SJCRH30 (cell line): ENCODE results near the gene PRKCB. TPM values are rescaled to one million over a fixed set of nuclear protein-coding genes. Genes with fewer than 3 reads are reported as not detected.
A peak's percentile ranks its signal among the peaks of the same experiment; 100 is the strongest.

Source experiments
- DNase-seq, 2 experiments: peaks; one replicate each; pipeline ENCODE4 v3.0.0-alpha.2; 2015 to 2020
- H3K27ac ChIP-seq: fragments of 250-450 bp; sonication (Bioruptor Pico); 2 replicates; pipeline ENCODE4 v1.5.1; 2020; ENCODE audit warnings: mild to moderate bottlenecking, moderate library complexity
- H3K27me3 ChIP-seq: fragments of 250-450 bp; sonication (Bioruptor Pico); 2 replicates; pipeline ENCODE4 v1.5.1; 2020; ENCODE audit warnings: mild to moderate bottlenecking, moderate library complexity
- H3K36me3 ChIP-seq: fragments of 250-450 bp; sonication (Bioruptor Pico); 2 replicates; pipeline ENCODE4 v1.5.1; 2020; ENCODE audit warnings: mild to moderate bottlenecking, moderate library complexity
- H3K4me1 ChIP-seq: fragments of 250-450 bp; sonication (Bioruptor Pico); 2 replicates; pipeline ENCODE4 v1.5.1; 2020; ENCODE audit warnings: mild to moderate bottlenecking, moderate library complexity
- H3K4me3 ChIP-seq: fragments of 250-450 bp; sonication (Bioruptor Pico); 2 replicates; pipeline ENCODE4 v1.5.1; 2020; ENCODE audit warnings: mild to moderate bottlenecking, moderate library complexity
- H3K9me3 ChIP-seq: fragments of 250-450 bp; sonication (Bioruptor Pico); replicated peaks from 2 replicates; pipeline ENCODE4 v1.5.1; 2020; ENCODE audit warnings: mild to moderate bottlenecking, moderate library complexity
- total RNA-seq: library from RNA; depleted of rRNA; stranded (reverse); fragments of >200 nt; shearing (Covaris generic); gene quantifications from 2 replicates; pipeline ENCODE4 v1.2.3, GENCODE V29; 2014

Gene PRKCB
- total RNA-seq, 1 experiment from 2014 or later = not detected

DNA sequence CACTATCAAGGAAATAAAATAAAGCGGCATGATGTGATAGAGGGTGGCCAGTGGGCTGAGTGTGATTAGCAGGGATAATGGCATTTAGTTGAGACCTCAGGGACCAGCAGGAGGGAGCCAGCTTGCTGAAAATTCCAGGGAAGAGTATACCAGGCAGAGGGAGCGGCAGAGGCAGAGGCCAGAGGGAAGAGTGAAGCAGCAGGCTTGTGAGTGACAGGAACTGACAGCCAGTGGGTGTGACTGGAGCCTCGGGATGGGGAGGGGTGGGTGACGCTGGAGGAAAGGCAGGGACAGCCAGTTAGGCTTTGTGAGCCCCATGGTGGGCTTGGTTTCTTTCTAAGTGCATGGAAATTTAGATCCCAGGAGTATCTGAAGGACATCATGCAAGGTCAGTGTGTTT is 210.7 kb downstream of the PRKCB start:
- no peak overlapping the region for H3K4me3 ChIP-seq
- no peak for DNase-seq
- no peaks in the 10 kb centered on the region for H3K27me3 ChIP-seq
- H3K36me3 ChIP-seq = no peaks in the 10 kb centered on the region
- H3K27ac ChIP-seq = no peak overlapping the region
- H3K9me3 ChIP-seq = no peaks in the 10 kb centered on the region
- no peaks in the 10 kb centered on the region for H3K4me1 ChIP-seq

DNA sequence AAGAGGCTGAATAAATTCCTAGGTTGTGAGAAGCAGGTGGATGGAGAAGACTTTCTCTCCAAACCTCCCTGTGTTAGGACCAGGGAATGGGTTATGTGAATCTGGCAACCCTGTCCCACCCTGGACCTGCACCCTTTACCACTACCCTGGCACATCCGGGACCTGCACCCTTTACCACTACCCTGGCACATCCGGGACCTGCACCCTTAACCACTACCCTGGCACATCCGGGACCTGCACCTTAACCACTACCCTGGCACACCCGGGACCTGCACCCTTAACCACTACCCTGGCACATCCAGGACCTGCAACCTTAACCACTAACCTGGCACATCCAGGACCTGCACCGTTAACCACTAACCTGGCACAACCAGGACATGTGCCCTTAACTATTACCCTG is 213.3 kb downstream of the PRKCB start:
- DNase-seq = no peak
- Histone ChIP-seq H3K27me3 (no peaks in the 10 kb centered on the region), H3K9me3 (no peaks in the 10 kb centered on the region), H3K27ac (no peak overlapping the region), H3K4me1 (no peaks in the 10 kb centered on the region), H3K36me3 (no peaks in the 10 kb centered on the region), H3K4me3 (no peak overlapping the region)

GRCh38 chr16:24051125-24051524 is 215.3 kb downstream of the PRKCB start:
- Histone ChIP-seq H3K9me3 (no peaks in the 10 kb centered on the region), H3K36me3 (no peaks in the 10 kb centered on the region), H3K4me3 (no peak overlapping the region), H3K27ac (no peak overlapping the region), H3K4me1 (no peaks in the 10 kb centered on the region), H3K27me3 (no peaks in the 10 kb centered on the region)
- DNase-seq = no peak

- Histone ChIP-seq H3K4me3 (no peak overlapping the region), H3K4me1 (no peaks in the 10 kb centered on the region), H3K27ac (no peak overlapping the region), H3K27me3 (no peaks in the 10 kb centered on the region), H3K9me3 (no peaks in the 10 kb centered on the region), H3K36me3 (no peaks in the 10 kb centered on the region)
- no peak for DNase-seq
Measured at GRCh38 chr16:24052329-24053098, 216.7 kb downstream of the PRKCB start.

- Histone ChIP-seq H3K27ac (no peak overlapping the region), H3K4me3 (no peak overlapping the region), H3K9me3 (no peaks in the 10 kb centered on the region), H3K27me3 (no peaks in the 10 kb centered on the region), H3K4me1 (no peaks in the 10 kb centered on the region), H3K36me3 (no peaks in the 10 kb centered on the region)
- DNase-seq = no peak
Measured at GRCh38 chr16:24053099-24053946, 217.5 kb downstream of the PRKCB start.

GRCh38 chr16:24054741-24055491 is 219.1 kb downstream of the PRKCB start:
- Histone ChIP-seq H3K4me1 (no peaks in the 10 kb centered on the region), H3K9me3 (no peaks in the 10 kb centered on the region), H3K36me3 (no peaks in the 10 kb centered on the region), H3K27ac (no peak overlapping the region), H3K27me3 (no peaks in the 10 kb centered on the region), H3K4me3 (no peak overlapping the region)
- DNase-seq = no peak

DNA sequence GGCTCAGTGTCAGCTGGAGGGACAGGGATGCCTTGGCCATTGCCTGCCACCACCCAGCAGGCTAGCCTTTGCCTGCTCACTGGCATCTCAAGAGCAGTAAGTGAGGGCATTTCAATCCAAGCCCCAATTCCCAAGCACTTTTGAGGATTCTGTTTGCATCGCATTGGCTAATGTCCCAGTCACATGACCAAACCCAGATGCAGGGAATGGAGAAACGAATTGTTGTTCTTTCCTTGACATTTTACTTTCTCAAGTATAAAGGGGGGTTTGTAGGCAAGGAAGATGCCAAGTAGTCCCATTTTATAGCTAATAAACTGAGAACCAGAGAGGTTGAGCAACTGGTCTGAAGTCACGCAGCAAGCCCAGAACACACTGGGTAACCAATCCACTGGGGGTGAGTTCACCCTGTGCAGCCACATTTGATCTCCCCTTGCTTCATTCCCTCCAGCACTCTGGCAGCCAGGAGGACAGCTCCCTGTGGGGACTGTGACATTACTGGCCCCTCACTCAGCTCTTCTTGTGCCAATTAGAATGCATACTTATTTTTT is 226.6 kb downstream of the PRKCB start:
- Histone ChIP-seq H3K4me3 (no peak overlapping the region), H3K9me3 (no peaks in the 10 kb centered on the region), H3K36me3 (no peaks in the 10 kb centered on the region), H3K4me1 (no peaks in the 10 kb centered on the region), H3K27me3 (no peaks in the 10 kb centered on the region), H3K27ac (no peak overlapping the region)
- DNase-seq = no peak

DNA sequence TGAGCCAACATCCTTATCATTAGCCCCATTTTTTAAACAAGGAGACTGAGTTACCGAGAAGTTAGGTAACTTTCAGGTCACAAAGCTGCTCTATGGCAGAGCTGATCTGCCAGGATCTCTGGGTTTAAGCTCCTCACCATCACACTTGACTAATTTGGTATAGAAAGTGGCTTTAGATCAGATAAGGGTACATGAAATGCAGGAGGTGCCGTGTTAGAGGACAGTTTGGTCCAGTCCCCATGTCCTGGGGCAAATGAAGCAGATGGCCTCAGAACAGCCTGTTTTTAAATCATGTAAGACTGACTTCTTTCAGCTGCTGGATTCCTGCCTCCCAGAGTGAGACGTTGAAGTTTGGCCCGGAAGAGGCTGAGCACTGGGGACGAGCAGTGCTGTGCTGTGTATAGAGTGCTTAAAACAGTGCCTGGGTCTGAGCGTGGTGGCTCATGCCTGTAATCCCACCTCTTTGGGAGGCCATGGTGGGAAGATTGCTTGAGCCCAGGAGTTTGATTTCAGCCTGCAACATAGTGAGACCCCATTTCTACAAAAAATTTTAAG is 233.3 kb downstream of the PRKCB start:
- Histone ChIP-seq H3K4me3 (no peak overlapping the region), H3K4me1 (no peaks in the 10 kb centered on the region), H3K27me3 (no peaks in the 10 kb centered on the region), H3K9me3 (no peaks in the 10 kb centered on the region), H3K27ac (no peak overlapping the region), H3K36me3 (no peaks in the 10 kb centered on the region)
- no peak for DNase-seq

DNA sequence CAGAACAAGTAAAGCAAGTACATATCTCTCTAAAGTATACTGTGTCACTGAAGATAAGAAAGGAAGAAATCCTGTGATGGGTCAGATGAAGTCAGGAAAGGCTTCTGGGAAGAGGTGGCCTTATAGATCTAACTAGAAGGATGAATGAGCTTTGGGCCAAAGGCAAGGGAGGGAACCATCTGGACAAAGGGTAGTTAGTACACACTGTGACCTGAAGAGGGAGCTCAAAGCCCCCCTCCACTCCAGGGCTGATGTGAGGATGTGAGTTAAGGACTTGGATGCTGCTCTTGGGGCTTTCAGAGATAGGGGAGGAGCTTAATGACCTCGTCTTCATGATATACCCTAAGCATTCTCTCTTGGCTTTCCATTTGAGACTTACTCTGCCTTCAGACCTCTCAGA is 235.1 kb downstream of the PRKCB start:
- no peaks in the 10 kb centered on the region for H3K36me3 ChIP-seq

GRCh38 chr16:24071666-24072360 is 236.0 kb downstream of the PRKCB start:
- Histone ChIP-seq H3K27me3 (no peaks in the 10 kb centered on the region), H3K4me1 (no peaks in the 10 kb centered on the region), H3K27ac (no peak overlapping the region), H3K4me3 (no peak overlapping the region), H3K36me3 (no peaks in the 10 kb centered on the region), H3K9me3 (no peaks in the 10 kb centered on the region)
- DNase-seq = no peak

More for the DNA sequence above, 235.1 kb downstream of the PRKCB start:
- Histone ChIP-seq H3K9me3 (no peaks in the 10 kb centered on the region), H3K4me1 (no peaks in the 10 kb centered on the region), H3K27me3 (no peaks in the 10 kb centered on the region), H3K27ac (no peak overlapping the region), H3K4me3 (no peak overlapping the region)
- DNase-seq = peak; percentile 29 to 68

DNA sequence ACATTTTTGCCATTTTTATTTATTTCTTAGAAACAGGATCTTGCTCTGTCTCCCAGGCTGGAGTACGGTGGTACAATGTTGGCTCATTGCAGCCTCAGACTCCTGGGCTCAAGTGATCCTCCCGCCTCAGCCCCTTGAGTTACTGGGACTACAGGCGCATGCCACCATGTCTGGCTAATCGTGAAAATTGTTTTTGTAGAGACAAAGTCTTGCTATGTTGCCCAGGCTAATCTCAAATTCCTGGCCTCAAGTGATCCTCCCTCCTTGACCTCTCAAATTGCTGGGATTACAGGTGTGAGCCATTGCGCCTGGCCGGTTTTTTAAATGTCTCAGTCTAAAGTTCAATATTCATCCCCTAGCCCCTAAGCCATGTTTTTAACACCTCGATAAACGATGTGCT is 237.5 kb downstream of the PRKCB start:
- no peaks in the 10 kb centered on the region for H3K27me3 ChIP-seq
- no peaks in the 10 kb centered on the region for H3K36me3 ChIP-seq
- H3K4me3 ChIP-seq = no peak overlapping the region
- H3K27ac ChIP-seq = no peak overlapping the region
- H3K9me3 ChIP-seq = no peaks in the 10 kb centered on the region
- no peaks in the 10 kb centered on the region for H3K4me1 ChIP-seq
- no peak for DNase-seq

DNA sequence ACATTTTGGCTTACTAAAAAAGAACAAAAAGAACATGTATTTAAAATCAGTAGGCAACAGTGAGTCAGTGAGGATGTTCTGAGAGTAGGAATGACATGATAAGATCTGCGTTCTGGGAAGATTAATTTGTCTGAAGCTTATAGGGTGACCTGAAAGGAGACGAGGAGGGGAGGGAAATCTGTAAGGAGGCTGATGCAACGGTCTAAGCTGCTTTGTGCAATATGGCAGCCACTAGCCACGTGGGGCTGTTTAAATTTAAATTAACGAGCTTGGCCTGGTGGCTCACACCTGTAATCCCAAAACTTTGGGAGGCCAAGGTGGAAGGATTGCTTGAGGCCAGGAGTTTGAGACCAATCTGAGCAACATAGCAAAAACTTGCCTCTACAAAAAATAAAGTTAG is 238.8 kb downstream of the PRKCB start:
- no peaks in the 10 kb centered on the region for H3K9me3 ChIP-seq
- H3K36me3 ChIP-seq = no peaks in the 10 kb centered on the region
- no peaks in the 10 kb centered on the region for H3K27me3 ChIP-seq
- H3K4me3 ChIP-seq = no peak overlapping the region
- H3K4me1 ChIP-seq = no peaks in the 10 kb centered on the region
- DNase-seq = no peak
- H3K27ac ChIP-seq = no peak overlapping the region

DNA sequence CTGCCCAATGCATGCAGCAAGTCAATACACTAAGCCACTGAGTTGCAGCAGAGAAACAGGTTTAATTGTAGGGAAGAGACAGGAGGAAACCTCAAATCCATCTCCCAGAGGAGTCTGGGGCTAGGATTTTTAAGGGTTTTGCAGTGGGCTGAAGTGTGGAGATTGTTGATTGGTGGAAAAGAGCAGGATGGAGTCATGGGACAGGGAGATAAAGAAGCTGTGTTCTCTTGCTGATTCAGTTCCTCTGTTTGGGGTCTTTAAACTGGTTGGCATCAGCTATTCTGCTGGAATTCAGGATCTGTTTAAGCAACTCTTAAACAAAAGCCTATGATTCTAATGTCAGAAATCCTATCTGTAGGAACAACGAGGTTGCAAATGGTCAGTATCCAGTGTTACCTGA is 239.5 kb downstream of the PRKCB start:
- Histone ChIP-seq H3K27ac (no peak overlapping the region), H3K9me3 (no peaks in the 10 kb centered on the region), H3K36me3 (no peaks in the 10 kb centered on the region), H3K27me3 (no peaks in the 10 kb centered on the region), H3K4me3 (no peak overlapping the region), H3K4me1 (no peaks in the 10 kb centered on the region)
- no peak for DNase-seq
